HL-60/S4 (cell line): Measurements from ENCODE around the gene HDAC5.
"Not testable (repeated sequence)": the region's sequence is repeated elsewhere in the genome, so short reads cannot be mapped to it uniquely, and the experiment has no call there.

Experiments used
- in situ Hi-C: fragments of 300-500 bp; cut with MboI; formaldehyde crosslinking; loops from 2 replicates; pipeline ENCODE4 v1.14.3; 2022; ENCODE audit warnings: low sequenced_read_pairs

The HDAC5 gene

DNA sequence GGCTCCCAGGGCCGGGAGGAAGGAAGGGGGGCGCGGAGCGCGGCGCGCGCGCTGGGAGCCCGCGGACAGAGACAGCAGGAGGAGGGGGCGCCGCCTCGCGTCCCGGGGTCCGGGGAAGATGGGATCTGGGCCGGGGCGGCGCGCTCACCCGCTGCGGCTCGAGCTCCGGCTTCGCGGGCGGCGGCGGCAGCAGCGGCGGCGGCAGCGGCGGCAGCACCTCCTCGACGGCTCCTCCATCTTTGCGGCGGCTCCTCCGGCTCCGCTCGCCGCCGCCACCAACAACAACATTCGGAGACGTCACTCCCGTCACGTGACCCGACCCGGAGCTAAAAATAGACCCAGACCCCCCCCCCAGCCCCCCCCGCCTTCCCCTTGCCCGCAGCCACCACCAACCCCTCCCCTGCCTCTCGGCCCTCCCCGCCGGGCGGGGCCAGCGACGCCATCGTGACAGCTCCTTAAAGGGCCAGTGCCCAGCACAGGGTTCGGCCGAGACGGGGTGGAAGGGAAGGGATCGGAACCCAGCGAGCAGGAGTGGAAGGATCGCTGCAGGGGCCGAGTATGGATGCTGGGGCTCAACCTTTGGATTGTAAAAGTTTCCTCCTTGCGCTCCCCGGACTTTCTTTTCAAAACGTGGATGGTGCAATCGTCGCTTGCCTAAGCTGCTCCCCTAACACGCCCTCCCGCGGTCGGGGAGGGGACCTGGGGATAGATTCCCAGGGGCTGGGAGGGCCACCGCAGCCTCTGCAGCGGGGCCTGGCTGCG lies at the start of gene HDAC5:
TSS of gene HDAC5 (minus strand) at position 286 of the 762 bp plus-strand sequence. CDS start 6,126 bp downstream, outside the sequence.
- in situ Hi-C loops, result no loop called here

DNA sequence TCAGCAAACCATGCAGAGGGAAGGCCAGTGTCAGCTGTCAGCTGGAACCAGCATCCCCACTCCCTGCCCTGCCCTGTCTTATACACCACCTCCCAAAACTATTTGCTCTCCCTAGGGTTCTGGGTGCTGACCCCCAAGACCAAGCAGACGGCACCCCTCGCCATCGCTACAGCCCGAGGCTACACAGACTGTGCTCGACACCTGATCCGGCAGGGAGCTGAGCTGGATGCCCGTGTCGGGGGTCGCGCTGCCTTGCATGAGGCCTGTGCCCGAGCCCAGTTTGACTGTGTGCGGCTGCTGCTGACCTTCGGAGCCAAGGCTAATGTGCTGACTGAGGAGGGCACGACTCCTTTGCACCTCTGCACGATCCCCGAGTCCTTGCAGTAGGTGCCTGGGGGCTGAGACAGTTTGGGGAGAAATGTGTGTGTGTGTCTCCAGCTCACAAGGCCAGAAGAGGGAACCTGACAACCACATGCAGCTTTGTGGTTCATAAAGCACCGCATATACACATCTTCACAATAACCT lies 48.6 kb upstream of the HDAC5 start:
- in situ Hi-C loops, result loop anchor here (25.0 kb wide), 1 partner anchor 235 kb away; the partner anchor contains the start of gene PPY

GRCh38 chr17:44170499-44171201 lies 47.2 kb upstream of the HDAC5 start, which contains the start of gene ASB16:
TSS of gene ASB16 (plus strand) at chr17:44170704. CDS start at chr17:44170790, 86 bp downstream.
- in situ Hi-C loops, result loop anchor here (25.0 kb wide), 1 partner anchor 233 kb away; the partner anchor contains the start of gene PPY

GRCh38 chr17:44170135-44170498 lies 46.7 kb upstream of the HDAC5 start:
- in situ Hi-C loops, result loop anchor here (25.0 kb wide), 1 partner anchor 233 kb away; the partner anchor contains the start of gene PPY

DNA sequence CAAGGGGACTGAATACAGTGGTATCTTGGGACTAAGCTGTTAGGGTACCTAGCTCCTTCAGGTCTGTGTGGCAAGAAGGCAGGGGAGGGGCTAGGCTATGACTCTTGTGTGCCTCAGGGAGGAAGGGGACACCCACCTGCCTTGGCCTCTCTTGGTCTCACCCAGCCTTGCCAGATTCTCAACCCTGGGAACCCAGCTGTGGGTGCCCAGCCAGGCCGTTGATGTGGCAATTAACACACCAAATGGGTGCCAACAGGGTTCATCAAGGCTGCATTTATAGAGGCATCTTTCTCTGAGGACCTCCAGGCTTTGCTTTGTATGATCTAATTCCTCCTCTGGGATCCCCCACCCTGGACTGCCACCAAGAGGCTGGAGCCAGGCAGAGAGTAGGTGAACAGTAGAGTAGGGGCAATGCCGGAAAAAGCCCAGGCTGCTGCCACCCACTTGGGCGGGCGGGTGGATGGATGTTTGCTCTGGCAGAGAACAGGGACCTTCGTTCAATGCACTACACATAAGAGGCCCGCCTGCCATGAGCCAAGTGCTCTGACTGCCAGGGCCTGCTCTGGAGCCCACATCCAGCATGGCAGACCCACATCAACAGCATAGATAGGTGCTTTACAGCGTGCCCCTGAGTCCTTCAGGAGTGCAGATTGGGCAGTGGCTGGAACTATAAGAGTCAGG lies 43.9 kb upstream of the HDAC5 start:
- in situ Hi-C loops, result loop anchor here (25.0 kb wide), 1 partner anchor 230 kb away; the partner anchor contains the start of gene PPY

DNA sequence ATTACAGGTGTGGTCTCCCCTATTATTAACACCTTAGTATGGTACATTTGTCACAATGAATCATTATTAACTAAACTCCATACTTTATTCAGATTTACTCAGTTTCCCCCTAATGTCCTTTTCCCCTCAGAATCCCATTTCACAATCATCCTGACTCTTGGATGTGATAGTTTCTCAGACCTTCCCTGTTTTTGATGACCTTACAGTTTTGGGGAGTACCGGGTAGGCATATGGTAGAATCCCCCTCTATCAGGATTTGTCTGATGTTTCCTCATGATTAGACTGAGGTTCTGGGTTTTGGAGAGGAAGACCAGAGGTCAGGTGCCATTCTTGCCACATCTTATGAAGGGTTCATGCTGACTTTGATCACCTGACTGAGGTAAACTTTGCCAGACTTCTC lies 41.0 kb upstream of the HDAC5 start:
- in situ Hi-C loops, result loop anchor here (25.0 kb wide), 1 partner anchor 227 kb away; the partner anchor contains the start of gene PPY

GRCh38 chr17:44159519-44160210 lies 36.2 kb upstream of the HDAC5 start:
- in situ Hi-C loops, result loop anchor here (25.0 kb wide), 1 partner anchor 222 kb away; the partner anchor contains the start of gene PPY

DNA sequence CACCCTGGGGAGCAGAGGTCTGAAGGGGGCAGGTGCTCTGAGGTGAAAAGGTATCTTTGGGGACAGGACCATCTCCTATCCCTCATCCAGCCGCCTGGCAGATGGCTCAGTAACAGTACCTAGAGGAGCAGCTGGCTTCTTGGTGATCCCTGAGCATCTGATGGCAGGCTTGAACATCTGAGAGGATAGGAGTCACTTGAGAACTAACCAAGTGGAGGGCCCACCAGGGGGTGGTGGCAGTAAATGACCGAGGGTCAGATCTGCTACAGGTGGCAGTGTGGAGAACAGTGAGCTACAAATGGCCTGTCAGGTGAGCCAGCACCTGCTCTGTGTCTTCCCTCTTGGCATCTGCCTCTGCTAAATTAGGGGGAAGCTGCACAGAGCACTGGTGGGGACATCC lies 32.0 kb upstream of the HDAC5 start:
- in situ Hi-C loops, result loop anchor here (25.0 kb wide), 1 partner anchor 218 kb away; the partner anchor contains the start of gene PPY

DNA sequence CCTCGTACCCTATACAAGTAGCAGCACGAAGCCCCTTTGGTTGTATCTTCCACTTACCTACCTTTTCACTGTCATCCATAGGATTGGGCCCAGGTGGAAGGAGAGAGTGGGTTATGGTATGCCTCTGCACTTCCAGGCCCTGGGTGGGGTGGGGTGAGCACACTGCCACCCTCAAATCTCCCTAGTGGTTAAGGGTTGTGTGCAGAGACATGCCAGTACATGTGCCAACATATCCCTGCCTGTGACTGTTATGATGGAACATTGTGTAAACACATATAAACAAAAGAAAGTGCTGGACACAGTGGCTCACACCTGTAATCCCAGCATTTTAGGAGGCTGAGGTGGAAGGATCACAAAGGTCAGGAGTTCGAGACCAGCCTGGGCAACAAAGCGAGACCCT lies 29.4 kb upstream of the HDAC5 start:
- in situ Hi-C loops, result loop anchor here (25.0 kb wide), 1 partner anchor 216 kb away; the partner anchor contains the start of gene PPY

DNA sequence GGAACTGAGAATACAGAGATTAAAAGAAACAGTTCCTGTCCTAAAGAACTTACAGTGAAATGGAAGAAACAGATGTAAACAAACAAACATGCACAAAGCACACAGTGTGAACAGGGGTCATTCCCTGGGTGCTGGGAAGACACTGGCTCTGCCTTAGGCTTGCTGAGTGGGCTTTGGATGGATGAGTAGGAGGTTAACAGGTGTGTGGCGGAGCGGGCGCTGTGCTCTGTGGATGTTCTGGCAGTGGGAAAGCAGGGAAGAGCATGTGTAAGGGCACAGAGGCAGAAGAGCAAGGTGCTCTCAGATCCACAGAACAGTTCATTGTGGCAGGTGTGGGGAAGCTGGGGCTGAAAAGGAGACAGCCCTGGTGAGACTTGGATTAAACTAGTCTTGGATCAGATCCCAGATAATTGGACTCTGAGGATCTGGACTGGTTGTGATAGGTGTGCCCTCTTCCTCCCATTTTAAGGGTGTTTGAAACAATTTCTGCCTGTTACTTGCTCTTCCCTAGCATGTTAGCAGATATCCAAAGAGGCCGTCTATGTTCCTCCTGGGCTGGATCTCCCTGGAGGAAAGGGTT lies 26.4 kb upstream of the HDAC5 start:
- in situ Hi-C loops, result loop anchor here (25.0 kb wide), 1 partner anchor 213 kb away; the partner anchor contains the start of gene PPY

- in situ Hi-C loops, result not testable (repeated sequence)
Measured at GRCh38 chr17:44149066-44149465, 25.6 kb upstream of the HDAC5 start.

DNA sequence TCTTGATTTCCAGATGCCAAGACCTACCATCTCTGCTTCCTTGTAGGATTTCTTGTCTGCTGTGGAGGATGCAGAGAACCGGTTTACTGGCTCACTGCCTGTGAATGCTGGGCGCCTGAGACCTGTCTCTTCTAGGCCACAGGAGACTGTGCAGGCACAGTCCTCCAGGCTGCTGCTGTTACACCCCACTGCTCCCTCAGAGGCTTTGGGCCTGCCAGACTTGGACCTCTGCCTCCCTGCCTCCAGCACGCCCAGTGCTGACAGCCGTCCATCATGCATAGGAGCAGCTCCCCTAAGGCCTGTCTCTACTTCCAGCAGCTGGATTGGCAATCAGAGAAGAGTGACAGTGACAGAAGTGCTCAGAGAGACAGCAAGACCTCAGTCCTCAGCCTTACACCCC lies 24.4 kb upstream of the HDAC5 start:
- in situ Hi-C loops, result no loop called here

GRCh38 chr17:44146375-44147346 lies 23.2 kb upstream of the HDAC5 start:
- in situ Hi-C loops, result no loop called here

GRCh38 chr17:44144966-44145739 lies 21.7 kb upstream of the HDAC5 start:
- in situ Hi-C loops, result no loop called here

GRCh38 chr17:44143921-44144320 lies 20.5 kb upstream of the HDAC5 start:
- in situ Hi-C loops, result not testable (repeated sequence)

DNA sequence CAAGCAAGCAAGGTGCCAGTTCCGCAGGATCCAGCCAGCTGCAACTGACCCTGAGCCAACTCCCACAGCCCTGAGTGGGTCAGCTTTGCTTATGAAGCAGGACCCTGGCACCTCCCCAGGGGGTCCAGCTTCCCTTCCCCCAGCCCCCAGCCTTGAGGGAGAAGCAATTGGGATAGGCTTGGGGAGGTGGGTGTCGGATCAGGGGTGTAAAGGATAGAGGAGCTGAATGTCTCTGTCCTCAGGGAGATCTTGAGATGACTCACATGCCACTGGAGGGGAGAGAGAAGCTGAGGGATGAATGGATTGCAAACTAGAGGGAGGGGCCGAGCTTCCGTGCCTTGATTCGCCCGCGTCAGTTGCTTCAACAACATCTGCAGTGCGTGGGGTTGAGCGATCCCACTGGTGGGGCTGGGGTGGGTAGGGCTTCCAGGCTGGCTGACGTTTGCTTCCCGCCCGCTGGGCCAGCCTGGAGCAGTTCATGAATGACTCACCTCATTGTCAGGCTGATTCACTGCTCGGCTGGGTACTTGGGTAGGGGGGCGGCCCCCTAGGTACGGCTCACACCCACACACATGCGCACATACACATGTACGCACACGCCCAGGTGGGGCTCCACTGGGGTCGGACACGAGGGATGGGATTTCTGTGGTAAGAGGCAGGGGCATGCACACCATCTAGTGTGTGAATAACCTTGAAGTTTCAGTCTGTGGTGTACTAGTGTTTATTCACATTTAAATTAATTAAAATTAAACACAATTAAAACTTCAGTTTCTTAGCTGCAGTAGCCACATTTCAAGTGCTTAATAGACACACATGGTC lies 14.7 kb upstream of the HDAC5 start:
- in situ Hi-C loops, result no loop called here
